ENCODE data around the gene FRAT1.
"Not testable (repeated sequence)": the region's sequence is repeated elsewhere in the genome, so short reads cannot be mapped to it uniquely, and the experiment has no call there.

The FRAT1 gene

DNA sequence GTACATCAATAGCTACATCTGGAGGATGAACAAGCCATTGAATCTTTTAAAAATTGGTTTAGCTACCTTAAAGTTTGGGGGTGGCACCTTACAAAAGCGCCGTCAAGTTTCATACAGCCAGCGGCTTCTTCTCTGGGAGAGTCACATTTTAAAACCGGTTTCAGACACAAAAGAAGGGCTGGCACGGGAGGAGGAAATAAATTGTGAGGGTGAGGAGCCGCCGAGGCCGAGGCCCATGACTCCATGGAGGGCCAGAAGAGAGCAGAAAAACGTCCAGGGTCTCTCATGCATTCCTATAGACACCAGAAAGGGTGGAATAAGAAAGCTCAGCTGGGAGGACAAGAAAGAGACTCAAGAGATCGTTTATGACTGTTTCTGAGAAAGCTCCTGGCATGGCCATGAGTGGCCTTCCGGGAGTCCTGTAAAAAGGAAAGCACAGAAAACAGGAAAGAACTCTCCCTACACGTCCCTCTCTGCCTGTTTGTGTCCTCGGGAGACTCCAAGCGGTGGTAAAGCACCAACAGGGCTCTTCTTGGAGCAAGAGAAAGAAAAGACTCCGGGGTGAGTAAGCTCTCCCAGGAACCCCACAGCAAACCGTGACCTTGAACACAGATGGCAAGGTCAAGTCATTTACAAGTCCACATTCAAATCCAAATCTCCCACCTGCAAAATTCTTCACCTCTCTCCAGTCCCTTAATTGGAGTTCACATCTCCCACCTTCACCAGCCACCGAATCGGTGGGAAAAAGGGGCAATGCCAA is 13.7 kb downstream of the FRAT1 start:
- peak overlapping the region; percentile 89 for H3K4me3 ChIP-seq (ENCODE audit: low read length)
- H3K4me1 ChIP-seq (ENCODE audit: control insufficient read depth, insufficient read depth, low read length), result peaks cover 6% of the 10 kb centered on the region

DNA sequence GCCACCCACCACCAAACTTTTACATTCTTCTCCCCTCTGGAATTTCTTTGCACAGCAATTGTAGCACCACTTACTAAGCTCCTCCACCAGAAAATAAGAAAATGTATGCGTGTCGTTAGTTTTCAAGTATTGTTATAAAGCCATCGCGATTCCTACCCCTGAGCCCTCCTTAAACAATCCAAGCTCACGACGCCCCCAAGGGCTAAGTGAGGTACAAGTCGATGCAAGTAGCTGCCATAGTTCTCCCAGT is 14.2 kb downstream of the FRAT1 start:
- Histone ChIP-seq H3K27me3 (ENCODE audit: control insufficient read depth, insufficient read depth, low read length) (no peaks in the 10 kb centered on the region), H3K4me1 (ENCODE audit: control insufficient read depth, insufficient read depth, low read length) (peaks cover 6% of the 10 kb centered on the region), H3K36me3 (ENCODE audit: control insufficient read depth, insufficient read depth, low read length) (peaks cover 10% of the 10 kb centered on the region), H3K27ac (ENCODE audit: low read depth, low read length) (peak overlapping the region; percentile 95), H3K9ac (ENCODE audit: low read length) (peak overlapping the region; percentile 28), H3K4me3 (ENCODE audit: low read length) (peak overlapping the region; percentile 89)

More for the DNA sequence above, 13.7 kb downstream of the FRAT1 start:
- Histone ChIP-seq H3K27me3 (ENCODE audit: control insufficient read depth, insufficient read depth, low read length) (no peaks in the 10 kb centered on the region), H3K9ac (ENCODE audit: low read length) (peak overlapping the region; percentile 28), H3K27ac (ENCODE audit: low read depth, low read length) (peak overlapping the region; percentile 95), H3K36me3 (ENCODE audit: control insufficient read depth, insufficient read depth, low read length) (peaks cover 10% of the 10 kb centered on the region)

DNA sequence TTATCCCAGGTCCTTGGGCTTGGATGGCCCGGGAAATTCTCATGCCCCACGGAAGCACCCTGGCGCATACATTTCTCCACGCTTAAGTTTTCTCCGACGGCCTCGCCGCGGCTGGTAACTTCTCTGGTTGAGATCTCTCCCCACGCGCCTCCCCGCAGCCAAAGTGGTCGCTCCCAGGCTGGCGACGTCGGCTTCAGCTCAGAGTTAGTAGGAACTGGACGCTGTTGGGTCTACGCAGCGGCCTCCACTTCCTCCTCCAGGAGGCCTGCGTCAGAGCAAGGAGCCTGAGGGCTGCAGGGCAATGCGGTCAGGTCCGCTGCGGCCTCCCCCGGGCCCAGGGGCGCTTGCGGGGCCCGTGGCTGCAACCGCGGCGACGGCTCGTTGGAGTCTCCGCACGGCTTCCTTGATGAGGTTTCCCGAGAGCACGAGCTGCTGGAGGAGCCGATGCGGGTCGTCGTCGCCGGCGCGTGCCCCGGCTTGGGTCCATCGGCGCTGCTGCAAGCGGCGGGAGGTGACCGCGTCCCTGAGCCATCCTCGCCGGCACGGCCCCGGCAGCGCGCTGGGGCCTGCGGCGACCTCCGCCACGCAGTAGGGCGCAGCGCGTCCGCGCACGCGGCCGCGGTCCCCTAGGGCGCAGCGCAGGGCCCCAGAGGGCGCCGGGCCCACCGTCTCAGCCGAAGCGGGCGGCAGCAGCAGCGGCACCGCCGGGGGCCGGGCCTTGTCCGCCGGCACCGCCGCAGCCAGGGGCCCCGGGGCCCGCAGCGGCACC is 14.7 kb downstream of the FRAT1 start:
- peaks cover 6% of the 10 kb centered on the region for H3K4me1 ChIP-seq (ENCODE audit: control insufficient read depth, insufficient read depth, low read length)
- no peaks in the 10 kb centered on the region for H3K27me3 ChIP-seq (ENCODE audit: control insufficient read depth, insufficient read depth, low read length)
- H3K9ac ChIP-seq (ENCODE audit: low read length), result peak overlapping the region; percentile 28
- peak overlapping the region; percentile 95 for H3K27ac ChIP-seq (ENCODE audit: low read depth, low read length)
- peak overlapping the region; percentile 89 for H3K4me3 ChIP-seq (ENCODE audit: low read length)
- H3K36me3 ChIP-seq (ENCODE audit: control insufficient read depth, insufficient read depth, low read length), result peaks cover 5% of the 10 kb centered on the region

DNA sequence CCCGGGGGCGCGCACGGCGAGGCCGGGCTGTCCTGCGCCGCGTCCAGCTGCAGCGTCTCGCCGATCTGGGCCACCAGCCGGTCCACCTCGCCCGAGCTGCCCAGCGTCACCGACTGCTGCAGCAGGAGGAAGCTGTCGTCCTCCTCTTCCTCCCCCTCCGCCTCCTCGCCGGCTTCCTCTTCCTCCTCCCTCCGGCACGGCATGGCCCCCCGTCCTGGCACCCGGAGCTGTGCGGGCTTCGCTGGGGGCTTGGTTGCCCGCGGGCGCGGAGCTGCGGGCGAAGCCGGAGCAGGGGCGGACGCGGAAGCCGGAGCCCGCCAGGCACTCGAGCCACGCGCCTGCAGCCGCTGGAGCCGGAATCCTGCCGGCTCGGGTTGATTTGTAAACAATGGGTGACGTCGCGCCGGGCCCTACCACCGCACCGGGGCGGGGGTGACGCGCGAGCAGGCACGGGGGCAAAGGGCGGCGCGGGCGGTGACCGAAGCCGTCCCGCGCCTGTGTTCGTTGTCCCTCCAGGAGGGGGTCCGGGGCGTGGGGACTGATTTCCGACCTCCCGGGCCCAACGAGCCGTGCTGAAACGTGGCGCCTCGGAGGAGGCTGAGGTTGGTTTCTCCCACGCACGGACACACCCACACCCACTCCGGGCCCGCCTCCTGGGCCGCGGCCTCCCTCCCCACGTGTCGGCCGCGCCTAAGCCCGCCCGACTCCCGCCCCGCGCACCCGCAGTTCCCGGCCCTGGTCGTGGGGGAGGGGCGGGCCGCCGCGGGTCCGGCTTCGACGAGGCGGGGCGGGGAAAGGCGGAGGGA is 15.5 kb downstream of the FRAT1 start, which contains the start of gene FRAT2:
Gene FRAT2, minus strand, starts transcription at position 360 of the 806 bp plus-strand sequence. Its CDS starts 157 bp downstream, at position 203.
- Histone ChIP-seq H3K36me3 (ENCODE audit: control insufficient read depth, insufficient read depth, low read length) (no peaks in the 10 kb centered on the region), H3K4me3 (ENCODE audit: low read length) (peak within 1 kb of the TSS; percentile 89), H3K27ac (ENCODE audit: low read depth, low read length) (peak within 1 kb of the TSS; percentile 95), H3K9ac (ENCODE audit: low read length) (peak within 1 kb of the TSS; percentile 81), H3K4me1 (ENCODE audit: control insufficient read depth, insufficient read depth, low read length) (peaks cover 6% of the 10 kb centered on the region), H3K27me3 (ENCODE audit: control insufficient read depth, insufficient read depth, low read length) (no peaks in the 10 kb centered on the region)

DNA sequence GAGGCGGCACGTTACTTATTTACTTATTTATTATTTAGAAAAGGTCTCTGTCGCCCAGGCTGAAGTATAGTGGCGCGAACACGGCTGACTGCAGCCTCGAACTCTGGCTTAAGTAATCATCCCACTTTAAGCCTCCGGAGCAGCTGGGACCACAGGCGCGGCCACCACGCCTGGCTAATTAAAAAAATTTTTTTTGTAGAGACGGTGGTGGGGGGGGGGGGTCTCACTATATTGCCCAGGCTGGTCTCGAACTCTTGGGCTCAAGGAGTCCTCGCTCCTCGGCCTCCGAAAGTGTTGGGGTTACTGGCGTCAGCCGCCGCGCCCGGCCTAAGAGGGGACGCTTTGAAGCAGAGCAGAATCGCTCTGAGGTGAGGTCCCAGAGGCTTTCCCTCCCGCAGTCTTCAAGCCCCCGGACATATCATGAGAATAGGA is 16.1 kb downstream of the FRAT1 start:
- peaks cover 6% of the 10 kb centered on the region for H3K4me1 ChIP-seq (ENCODE audit: control insufficient read depth, insufficient read depth, low read length)
- no peak overlapping the region for H3K27ac ChIP-seq (ENCODE audit: low read depth, low read length)

DNA sequence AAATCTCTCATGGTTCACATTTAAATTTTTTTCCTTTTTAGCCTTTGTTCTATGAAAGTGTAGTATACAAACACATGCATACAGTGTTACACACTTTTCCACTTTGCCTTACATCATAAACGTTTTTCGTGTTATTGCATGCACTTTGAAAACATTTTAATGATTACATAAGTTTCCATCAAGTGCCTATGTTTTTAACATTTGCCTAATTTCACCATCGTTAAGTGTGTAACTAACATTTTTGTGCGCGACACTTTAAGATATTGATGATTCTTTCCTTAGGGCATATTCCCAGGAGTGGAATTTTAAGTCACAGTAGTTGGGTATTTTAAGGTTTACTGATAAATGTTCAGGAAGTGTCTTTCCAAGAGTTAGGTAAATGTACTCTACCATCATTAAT is 16.9 kb downstream of the FRAT1 start:
- H3K27ac ChIP-seq (ENCODE audit: low read depth, low read length), result no peak overlapping the region
- H3K4me1 ChIP-seq (ENCODE audit: control insufficient read depth, insufficient read depth, low read length), result peaks cover 6% of the 10 kb centered on the region
- no peak overlapping the region for H3K9ac ChIP-seq (ENCODE audit: low read length)
- no peak overlapping the region for H3K4me3 ChIP-seq (ENCODE audit: low read length)
- no peaks in the 10 kb centered on the region for H3K27me3 ChIP-seq (ENCODE audit: control insufficient read depth, insufficient read depth, low read length)
- H3K36me3 ChIP-seq (ENCODE audit: control insufficient read depth, insufficient read depth, low read length), result no peaks in the 10 kb centered on the region

More for the DNA sequence above, 16.1 kb downstream of the FRAT1 start:
- Histone ChIP-seq H3K36me3 (ENCODE audit: control insufficient read depth, insufficient read depth, low read length) (no peaks in the 10 kb centered on the region), H3K4me3 (ENCODE audit: low read length) (peak overlapping the region; percentile 71), H3K9ac (ENCODE audit: low read length) (no peak overlapping the region), H3K27me3 (ENCODE audit: control insufficient read depth, insufficient read depth, low read length) (no peaks in the 10 kb centered on the region)

DNA sequence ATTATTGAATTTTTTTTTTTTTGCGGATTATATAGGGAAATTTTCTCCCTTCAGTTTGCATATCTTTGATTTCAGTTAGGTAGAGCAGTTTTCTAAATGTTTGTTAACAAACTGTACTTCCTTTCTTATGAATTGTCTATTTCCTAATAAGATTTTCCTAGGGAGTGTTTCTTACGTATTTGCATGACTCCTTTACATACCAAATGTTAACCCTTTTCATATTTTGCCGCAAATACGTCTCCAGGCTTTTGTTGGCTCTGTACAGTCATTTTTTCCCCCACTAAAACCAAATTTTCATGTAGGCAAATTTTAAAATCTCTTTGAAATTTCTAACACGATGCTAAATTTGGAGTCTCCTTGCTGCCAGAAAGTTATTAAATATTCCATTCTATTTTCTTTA is 17.4 kb downstream of the FRAT1 start:
- Histone ChIP-seq H3K4me1 (ENCODE audit: control insufficient read depth, insufficient read depth, low read length) (peaks cover 6% of the 10 kb centered on the region), H3K27ac (ENCODE audit: low read depth, low read length) (no peak overlapping the region), H3K4me3 (ENCODE audit: low read length) (no peak overlapping the region), H3K27me3 (ENCODE audit: control insufficient read depth, insufficient read depth, low read length) (no peaks in the 10 kb centered on the region), H3K36me3 (ENCODE audit: control insufficient read depth, insufficient read depth, low read length) (no peaks in the 10 kb centered on the region), H3K9ac (ENCODE audit: low read length) (no peak overlapping the region)

DNA sequence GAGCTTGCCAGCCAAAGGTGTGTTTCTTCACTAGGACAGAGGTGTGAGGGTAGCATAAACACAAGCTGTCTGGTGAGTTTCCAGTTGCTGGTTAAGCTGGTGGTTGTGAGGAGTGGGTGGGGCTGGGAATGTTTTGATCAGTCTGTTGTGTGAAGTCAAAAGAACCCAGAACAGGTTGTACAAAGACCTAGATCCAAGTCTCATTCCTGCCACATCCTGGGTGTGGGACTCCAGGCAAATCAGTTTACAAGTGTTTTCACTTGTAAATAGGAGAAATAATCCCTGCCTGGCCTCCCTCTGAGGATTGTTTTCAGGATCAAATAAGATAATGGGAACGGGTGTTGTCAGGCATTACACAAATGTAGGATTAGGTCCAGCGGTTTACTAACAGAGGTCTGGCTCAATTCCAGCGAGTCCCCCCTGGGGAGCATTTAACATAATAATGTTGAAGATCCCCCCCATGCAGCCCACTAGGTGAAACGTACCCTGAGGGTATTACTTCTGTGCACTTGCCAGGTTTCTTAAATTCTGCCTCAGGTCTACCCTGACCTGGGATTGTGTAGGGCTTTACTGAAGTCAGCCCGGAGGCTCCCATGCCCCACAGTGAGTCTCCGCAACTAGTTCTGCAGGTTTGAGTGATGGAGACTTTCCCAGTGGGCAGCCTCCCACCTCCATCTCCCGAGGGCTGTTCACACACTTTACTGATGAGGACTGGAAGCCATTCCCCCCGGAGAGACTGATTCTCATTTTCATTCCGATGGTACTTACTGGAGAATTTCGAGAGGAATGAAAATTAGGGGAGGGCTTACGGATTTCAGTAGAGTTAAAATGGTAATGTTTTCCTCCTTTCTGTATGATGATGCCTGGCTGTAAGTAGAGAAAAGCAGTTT is 18.1 kb downstream of the FRAT1 start:
- no peak overlapping the region for H3K27ac ChIP-seq (ENCODE audit: low read depth, low read length)
- no peaks in the 10 kb centered on the region for H3K4me1 ChIP-seq (ENCODE audit: control insufficient read depth, insufficient read depth, low read length)
- no peaks in the 10 kb centered on the region for H3K36me3 ChIP-seq (ENCODE audit: control insufficient read depth, insufficient read depth, low read length)
- H3K4me3 ChIP-seq (ENCODE audit: low read length), result no peak overlapping the region
- H3K27me3 ChIP-seq (ENCODE audit: control insufficient read depth, insufficient read depth, low read length), result no peaks in the 10 kb centered on the region
- no peak overlapping the region for H3K9ac ChIP-seq (ENCODE audit: low read length)

DNA sequence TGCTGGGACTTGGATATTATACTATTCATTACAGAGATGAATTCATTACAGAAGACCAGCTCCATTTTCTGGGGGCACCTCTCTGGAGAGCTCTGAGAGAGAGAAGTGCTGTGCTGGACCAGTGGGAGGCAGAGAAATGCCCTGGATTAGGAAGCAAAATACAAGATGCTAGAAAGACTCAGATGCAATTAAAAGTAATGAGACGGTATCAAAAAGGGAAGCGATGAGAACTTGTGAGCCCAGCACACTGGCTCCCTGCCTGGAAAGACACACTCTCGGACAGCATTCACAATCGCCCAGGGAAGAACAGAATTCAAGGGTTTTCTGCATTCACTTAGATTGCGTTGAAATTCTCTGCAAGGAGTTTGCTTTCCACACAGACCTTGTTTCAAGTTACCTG is 19.0 kb downstream of the FRAT1 start:
- Histone ChIP-seq H3K27ac (ENCODE audit: low read depth, low read length) (no peak overlapping the region), H3K4me3 (ENCODE audit: low read length) (no peak overlapping the region), H3K4me1 (ENCODE audit: control insufficient read depth, insufficient read depth, low read length) (no peaks in the 10 kb centered on the region)

DNA sequence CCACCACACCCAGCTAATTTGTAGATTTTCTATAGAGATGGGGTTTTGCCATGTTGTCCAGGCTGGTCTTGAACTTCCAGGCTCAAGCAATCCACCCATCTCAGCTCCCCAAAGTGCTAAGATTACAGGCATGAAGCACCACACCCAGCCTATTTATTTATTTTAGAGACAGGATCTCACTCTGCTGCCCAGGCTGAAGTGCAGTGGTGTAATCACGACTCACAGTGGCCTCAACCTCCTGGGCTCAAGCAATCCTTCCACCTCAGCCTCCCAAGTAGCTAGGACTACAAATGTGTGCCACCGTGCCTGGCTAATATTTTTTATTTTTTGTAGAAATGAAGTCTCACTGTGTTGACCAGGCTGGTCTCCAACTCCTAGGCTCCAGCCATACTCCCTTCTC is 22.3 kb downstream of the FRAT1 start:
- H3K9ac ChIP-seq (ENCODE audit: low read length), result no peak overlapping the region
- H3K36me3 ChIP-seq (ENCODE audit: control insufficient read depth, insufficient read depth, low read length), result no peaks in the 10 kb centered on the region
- H3K4me1 ChIP-seq (ENCODE audit: control insufficient read depth, insufficient read depth, low read length), result no peaks in the 10 kb centered on the region
- no peak overlapping the region for H3K4me3 ChIP-seq (ENCODE audit: low read length)
- no peak overlapping the region for H3K27ac ChIP-seq (ENCODE audit: low read depth, low read length)
- no peaks in the 10 kb centered on the region for H3K27me3 ChIP-seq (ENCODE audit: control insufficient read depth, insufficient read depth, low read length)

More for the DNA sequence above, 19.0 kb downstream of the FRAT1 start:
- Histone ChIP-seq H3K36me3 (ENCODE audit: control insufficient read depth, insufficient read depth, low read length) (no peaks in the 10 kb centered on the region), H3K27me3 (ENCODE audit: control insufficient read depth, insufficient read depth, low read length) (no peaks in the 10 kb centered on the region), H3K9ac (ENCODE audit: low read length) (no peak overlapping the region)

DNA sequence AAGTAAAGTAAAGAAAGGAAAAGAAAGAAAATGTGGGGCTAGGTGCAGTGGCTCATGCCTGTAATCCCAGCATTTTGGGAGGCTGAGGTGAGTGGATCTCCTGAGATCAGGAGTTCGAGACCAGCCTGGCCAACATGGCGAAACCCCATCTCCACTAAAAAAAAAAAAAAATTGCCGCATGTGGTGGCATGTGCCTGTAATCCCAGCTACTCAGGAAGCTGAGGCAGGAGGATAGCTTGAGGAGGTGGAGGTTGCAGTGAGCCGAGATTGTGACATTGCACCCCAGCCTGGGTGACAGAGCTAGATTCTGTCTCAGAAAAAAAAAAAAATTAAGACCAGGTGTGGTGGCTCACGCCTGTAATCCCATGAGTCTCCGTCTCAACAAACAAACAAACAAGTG is 24.6 kb downstream of the FRAT1 start:
- not testable (repeated sequence) for H3K27ac ChIP-seq (ENCODE audit: low read depth, low read length); H3K4me1 ChIP-seq (ENCODE audit: control insufficient read depth, insufficient read depth, low read length)

More for the DNA sequence above, 24.6 kb downstream of the FRAT1 start:
- H3K36me3 ChIP-seq (ENCODE audit: control insufficient read depth, insufficient read depth, low read length); H3K4me3 ChIP-seq (ENCODE audit: low read length); H3K9ac ChIP-seq (ENCODE audit: low read length); H3K27me3 ChIP-seq (ENCODE audit: control insufficient read depth, insufficient read depth, low read length): not testable (repeated sequence)
